GM19043 (cell line): Measurements from ENCODE around the gene FGFBP1.

ENCODE experiments used
- ATAC-seq: cut with Tn5 transposase; IDR thresholded peaks from one replicate; pipeline ENCODE4 v1.9.1; 2021; ENCODE audit warnings: low read depth; ENCODE audit not compliant: unreplicated experiment

FGFBP1 gene

DNA sequence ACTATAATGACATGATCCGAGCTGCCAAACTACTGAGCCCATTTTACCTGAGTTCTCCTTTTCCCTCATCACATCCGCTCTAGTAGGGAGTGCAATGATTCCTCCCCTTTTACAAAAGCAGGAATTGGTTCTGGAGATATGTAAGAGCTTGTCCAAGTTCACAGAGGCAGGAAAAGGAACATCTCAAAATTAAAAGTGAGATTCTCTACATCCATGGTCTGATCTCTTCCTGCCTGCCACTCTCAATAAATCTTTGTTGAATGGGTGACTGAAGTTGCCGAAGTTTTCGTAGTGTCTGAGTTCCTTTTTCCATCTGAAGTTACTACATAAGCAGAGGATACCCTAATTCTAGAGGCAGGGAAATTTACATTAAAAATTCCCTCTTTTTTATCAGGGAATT is at the start of gene FGFBP1:
FGFBP1 (minus strand) TSS at position 101 of the 400 bp plus-strand sequence. CDS start 2,108 bp downstream, outside the sequence.
- ATAC-seq = no peak

DNA sequence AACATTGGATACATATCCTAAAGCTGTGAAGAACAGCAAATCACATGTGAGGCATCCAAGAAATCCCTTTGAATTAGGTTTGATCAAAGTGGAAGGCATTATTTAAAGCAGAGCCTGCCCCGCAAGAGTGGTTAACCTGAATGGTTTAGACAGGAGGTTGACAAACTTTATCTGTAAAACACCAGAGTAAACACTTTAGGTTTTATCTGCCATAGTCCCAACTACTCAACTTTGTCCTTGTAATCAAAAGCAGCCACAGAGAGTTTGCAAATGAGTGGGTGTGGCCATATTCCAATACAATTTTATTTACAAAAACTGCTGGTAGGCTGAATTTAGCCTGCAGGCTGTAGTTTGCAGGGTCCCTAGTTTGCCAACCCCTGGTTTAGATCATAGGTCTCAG is 49.7 kb upstream of the FGFBP1 start:
- ATAC-seq = no peak

DNA sequence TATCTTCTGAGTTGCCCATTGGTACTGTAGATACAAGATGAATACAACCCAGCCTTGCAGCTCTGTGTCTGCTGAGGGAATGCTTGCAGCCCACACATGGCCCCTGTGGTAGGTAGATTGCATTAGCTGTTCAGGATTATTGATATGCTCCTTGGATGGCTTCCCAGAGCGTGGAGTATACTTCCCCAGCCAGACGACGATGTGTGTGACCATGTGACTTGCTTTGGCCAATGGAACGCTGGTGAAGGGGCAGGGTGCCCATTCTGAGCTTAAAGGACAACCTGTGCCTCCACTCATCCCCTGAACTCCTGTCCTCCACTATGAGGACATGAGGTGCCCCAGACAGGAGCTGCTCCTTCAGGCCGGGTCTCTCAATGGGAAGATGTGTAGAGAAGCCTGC is 48.4 kb upstream of the FGFBP1 start:
- ATAC-seq = no peak

- no peak for ATAC-seq
Measured at GRCh38 chr4:15983610-15984009, 45.1 kb upstream of the FGFBP1 start.

DNA sequence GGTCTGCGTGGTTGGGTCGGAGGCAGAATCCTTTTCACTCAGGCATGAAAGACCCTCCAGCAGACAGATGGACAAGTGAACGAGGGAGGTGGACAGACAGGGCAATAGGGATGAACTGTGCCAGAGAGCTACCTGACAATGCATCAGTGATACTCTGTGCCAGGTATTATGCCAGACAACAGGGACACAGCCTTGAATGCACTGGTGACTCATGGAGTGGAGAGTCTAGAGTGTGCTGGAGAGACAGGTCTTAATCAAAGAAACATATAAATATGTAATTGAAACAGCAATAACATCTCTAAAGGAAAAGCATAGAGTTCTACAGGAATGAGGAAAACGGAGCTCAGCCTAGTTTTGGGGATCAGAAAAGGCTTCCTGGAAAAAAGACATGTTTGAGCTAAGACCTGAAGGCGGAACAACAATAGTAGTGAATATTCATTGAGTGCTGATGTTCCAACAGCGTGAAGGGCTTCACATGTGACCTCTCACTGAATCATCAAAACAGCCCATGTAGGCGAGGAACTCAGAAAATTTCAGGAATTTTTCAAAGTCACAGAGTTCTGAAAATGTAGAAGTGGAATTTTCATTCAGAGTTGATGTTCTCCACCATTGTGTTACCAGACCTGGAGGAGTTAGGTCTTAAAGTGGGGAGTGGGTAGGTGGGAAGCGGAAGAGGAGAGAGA is 44.4 kb upstream of the FGFBP1 start:
- no peak for ATAC-seq

DNA sequence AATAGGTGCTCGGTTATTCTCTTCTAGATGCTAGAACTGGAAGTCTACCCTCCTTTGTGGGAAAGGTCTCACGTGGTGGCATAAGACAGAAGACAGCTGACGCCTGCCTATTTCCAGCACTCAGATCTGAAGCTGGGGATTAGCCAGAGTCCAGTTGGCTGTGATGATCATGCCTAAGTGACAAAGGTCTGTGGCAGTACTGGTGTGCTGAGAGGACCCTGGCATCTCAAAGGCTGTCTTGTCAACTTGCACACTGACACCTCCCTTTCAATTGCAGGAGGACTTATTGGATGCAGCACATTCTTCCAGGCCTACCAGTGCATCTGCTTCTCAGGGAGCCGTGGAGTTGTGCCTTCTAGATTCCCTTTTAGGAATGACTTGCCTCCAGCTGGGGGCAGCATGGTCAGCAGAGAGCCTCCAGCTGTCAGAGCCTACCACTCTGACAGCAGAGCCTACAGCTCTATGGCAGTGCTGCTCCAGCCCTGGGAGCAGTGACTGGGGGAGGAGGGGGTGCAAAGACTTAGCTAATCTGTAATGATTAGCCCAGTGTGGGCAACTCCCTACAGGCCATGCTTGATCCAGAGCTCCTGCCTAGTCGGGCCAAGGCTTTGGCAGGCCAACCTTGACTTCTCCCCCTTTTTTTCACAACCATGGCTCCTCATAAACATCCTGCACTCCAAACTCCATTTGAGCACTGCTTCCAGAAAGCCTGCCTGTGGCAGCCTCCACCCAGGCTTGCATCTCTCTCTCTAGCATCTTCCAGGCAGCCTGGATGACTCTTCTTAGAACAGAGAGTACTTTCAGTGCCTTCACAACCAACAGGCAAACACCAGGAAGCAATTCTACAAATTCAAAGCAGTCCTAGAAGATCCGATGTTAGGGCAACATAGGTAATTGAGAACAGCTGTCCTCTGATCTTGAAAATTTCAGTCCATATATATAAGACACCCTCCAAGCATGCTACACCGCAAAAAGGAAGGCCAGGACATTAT is 38.2 kb upstream of the FGFBP1 start:
- ATAC-seq = no peak

- ATAC-seq = no peak
Measured at GRCh38 chr4:15971068-15971801, 32.7 kb upstream of the FGFBP1 start.

DNA sequence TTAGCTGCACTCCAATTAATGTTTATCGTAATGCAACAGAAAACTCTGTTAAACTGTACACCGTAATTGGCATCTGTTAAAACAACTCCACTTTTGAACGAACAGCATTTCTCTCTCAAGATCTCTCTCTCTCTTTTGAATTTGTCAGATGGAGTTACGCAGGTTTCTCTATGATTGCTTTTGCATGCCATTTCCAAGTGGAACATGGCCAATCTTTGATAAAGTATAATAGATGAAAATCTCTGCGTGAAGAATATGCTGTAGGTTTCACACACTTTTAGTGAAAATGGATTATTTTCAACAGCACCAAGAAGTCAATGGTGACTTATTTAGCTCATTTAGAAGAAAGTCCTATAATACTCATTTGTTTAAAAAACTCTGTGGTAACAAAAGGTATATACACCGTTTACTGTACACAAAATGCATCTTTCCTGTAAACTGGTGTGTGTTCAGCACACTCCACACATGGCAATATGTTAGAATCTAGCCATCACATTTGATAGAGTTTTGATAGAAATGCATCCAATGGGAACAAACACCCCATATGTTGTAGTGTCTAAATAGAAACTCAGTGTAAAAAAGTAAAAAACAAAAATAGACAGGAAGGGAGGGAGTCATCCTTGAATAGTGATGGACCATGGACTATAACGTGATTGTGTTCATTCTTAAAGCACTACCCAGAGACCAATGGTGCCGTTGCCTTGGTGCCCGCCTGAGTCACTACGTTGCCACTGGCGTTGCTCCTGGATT is 30.2 kb upstream of the FGFBP1 start:
- no peak for ATAC-seq

- ATAC-seq = no peak
Measured at GRCh38 chr4:15965325-15965724, 26.8 kb upstream of the FGFBP1 start.

GRCh38 chr4:15964159-15964558 is 25.6 kb upstream of the FGFBP1 start:
- no peak for ATAC-seq

DNA sequence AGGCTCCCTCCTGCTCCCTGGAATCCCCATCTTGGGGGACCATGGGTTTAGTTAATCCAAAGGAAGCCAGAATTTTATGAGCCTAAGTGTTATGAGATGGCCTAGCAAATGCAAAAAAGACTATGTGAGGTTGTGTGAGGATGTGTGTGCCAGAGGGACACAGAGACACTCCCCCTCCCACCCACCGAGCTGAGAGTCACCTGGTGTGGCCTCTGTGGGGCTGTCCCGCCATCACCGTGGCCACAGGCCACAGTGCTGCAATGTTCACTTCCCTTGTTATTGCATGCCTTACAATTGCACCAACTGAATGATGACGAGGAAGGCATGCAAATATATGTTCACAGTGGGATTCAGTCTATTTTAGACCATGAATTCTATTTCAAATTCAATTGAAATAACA is 25.0 kb upstream of the FGFBP1 start:
- peak; percentile 76 for ATAC-seq

DNA sequence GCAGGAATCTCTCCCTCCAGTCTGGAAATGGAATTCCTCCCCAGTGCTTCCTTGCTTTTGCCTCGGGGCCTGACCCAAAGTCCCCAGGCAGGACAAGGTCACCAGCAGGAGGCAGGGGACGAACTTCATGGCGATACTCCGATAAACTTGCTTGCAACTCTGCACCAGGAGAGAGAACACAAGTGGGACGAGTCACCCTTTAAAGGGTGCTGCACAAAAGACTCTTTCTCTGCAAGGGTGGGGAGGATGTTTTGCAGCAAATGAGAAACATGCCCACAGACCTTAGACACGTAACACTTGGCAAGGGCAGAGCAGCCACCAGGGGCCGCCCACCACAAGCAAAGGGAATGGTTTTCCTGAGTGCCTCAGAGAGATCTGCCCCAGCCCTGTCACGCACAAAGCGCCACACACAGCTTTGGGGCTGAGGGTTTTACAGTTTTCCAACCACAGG is 24.5 kb upstream of the FGFBP1 start, which contains the start of gene FGFBP2:
FGFBP2 (minus strand) TSS at position 175 of the 451 bp plus-strand sequence; CDS start at position 129, 46 bp downstream.
- peak; percentile 53 for ATAC-seq

DNA sequence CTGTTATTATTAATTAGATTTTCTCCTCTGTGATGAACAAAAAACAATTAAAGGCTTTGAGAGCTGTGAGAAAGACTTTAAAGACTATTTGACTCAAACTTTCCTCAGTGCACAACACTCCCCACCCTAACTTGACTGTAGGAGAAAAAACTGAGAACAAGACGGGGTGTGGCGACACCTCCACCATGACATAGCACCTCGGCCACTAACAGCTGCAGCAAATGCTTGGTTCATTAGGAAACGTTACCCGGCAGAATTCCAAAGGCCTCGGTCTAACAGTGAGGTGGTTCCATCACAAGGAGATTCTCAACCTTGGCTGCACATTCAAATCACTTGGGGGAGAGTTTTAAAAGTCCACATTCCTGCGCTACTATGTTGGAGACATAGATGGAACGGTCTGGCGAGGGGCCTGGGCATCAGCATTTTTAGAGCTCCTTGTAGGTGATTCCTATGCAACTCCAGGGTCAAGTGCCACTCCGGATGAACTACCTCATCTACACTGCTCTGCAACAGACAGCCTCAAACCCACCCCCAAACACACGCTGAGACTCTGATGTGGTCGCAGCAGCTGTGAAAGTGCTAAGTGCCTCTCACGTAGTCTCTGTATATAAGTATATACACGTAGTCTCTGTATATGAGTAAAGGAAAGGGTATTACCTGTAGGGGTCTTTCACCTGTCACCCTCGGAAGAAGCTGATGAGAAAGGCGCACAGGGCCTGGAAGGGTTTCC is 23.4 kb upstream of the FGFBP1 start:
- ATAC-seq = no peak

DNA sequence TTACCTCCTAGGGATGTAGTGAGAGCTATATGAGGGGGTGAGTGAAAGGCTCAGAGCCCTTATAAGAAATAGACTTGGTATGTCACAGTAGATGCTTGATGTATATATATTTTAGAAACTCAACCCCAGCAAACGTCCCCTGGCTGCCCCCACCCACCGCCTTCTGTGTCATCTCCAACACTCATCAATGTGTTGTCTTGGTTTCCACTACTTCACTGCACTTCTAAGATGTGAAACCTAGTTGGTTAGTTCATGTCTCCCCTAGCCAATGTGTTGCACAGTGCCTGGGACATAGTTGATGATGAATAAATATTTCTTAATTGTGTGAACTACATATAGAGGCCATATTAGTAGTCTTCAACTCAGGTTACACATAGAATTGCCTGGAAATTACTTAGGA is 20.0 kb upstream of the FGFBP1 start:
- no peak for ATAC-seq

GRCh38 chr4:15956179-15956850 is 17.8 kb upstream of the FGFBP1 start:
- peak; percentile 91 for ATAC-seq

DNA sequence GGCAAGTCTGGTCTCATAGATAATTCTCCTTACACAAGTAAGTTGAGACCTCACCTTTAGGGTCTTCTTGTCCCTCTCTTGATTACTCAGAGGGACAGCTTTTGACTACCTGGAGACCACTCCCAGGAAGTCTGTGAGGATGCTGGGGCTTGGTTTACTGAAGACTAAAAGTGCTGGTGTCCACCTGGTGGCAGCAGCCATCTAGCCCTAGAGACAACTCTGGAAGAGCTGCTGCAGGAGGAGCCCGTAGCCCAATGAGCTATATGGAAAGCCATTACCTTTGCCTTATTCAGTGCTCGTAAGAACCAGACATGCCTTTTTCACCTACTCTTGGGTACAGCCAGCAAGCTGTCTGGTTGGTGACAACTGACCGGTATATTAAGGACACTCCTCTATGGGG is 17.1 kb upstream of the FGFBP1 start:
- ATAC-seq = no peak

DNA sequence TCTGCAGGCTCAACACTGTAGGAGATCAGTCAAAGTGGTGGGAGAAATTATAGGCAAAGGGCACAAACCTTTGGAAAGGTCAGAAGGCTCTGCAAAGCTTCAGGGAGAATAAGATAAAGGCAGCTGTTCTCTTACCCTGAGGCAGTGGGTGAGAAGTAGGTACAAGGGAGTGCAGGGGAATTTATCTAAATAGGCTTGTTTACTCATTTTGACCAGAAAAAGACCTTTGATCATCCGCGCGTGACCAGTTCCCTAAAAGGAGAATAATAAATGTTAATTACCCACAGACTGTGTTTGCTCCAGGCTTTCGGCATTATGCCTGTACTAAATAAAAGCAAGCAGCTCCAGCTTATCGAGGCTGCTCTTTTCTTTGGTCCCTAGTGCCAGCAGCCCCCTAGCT is 15.1 kb upstream of the FGFBP1 start:
- ATAC-seq = no peak

DNA sequence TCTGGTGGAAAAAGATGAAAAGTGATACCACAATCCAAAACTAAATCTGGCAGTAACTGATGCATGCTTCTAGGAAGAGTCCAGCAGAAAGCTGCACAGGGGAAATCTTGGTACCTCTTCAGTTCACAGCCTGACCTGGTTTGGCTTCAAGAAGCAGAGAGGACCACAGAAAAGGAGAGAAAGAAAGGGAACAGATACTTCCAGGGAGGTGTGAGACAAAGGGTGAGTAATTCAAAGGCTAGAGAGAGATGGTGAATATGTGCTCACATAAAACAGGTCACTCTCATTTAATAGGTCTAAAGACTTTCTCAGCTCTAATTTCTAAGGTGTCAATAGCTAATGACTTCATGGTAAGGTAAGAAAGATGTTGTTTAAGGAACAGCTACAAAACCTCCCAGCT is 13.2 kb upstream of the FGFBP1 start:
- ATAC-seq = no peak

GRCh38 chr4:15948826-15949225 is 10.3 kb upstream of the FGFBP1 start:
- no peak for ATAC-seq
